CD4-positive, alpha-beta T cell (primary cell): Measurements from ENCODE around the gene CACNA2D2. TPM values are rescaled to one million over a fixed set of nuclear protein-coding genes. Genes with fewer than 3 reads are reported as not detected.

ENCODE experiments used
- ATAC-seq: fragments of 200-7000 bp; cut with Tn5 transposase; one replicate; pipeline ENCODE4 v1.10.0; 2022; ENCODE audit warnings: mild to moderate bottlenecking; ENCODE audit not compliant: poor library complexity
- CTCF ChIA-PET: fragments of 350-600 bp; sonication (Branson Sonifier 250); formaldehyde crosslinking; loops from one replicate; lab custom pipeline; 2021; ENCODE audit warnings: antibody characterized with exemption, inconsistent platforms; lab: Charles Lee
- POLR2A ChIA-PET: fragments of 350-600 bp; sonication (Branson Sonifier 250); formaldehyde crosslinking; loops from one replicate; lab custom pipeline; 2021; ENCODE audit warnings: antibody characterized with exemption, inconsistent platforms; lab: Charles Lee
- DNase-seq, 14 experiments: peaks; one replicate each; pipeline ENCODE4 v3.0.0-alpha.2; 2013 to 2020; ENCODE audit warnings: mixed read lengths in 2 of 14
- H3K27ac ChIP-seq, 2 donors: one replicate each; pipeline versions ENCODE4 v1.5.1 to v1.7.0; 2013; ENCODE audit warnings: low read length in 2 of 2, low read depth in 1 of 2, mild to moderate bottlenecking in 1 of 2
- H3K27me3 ChIP-seq, 2 experiments: 1 replicate in 1 of 2; 2 replicates in 1 of 2; pipeline versions ENCODE4 v1.6.1 to v1.7.0; 2013; ENCODE audit warnings: low read length in 2 of 2, control low read depth in 1 of 2, mild to moderate bottlenecking in 1 of 2, moderate library complexity in 1 of 2; ENCODE audit not compliant: insufficient read depth in 2 of 2, control insufficient read depth in 1 of 2
- H3K36me3 ChIP-seq: one replicate; pipeline ENCODE4 v1.6.1; 2013; ENCODE audit warnings: low read length, control low read depth; ENCODE audit not compliant: insufficient read depth
- H3K4me1 ChIP-seq: one replicate; pipeline ENCODE4 v1.6.1; 2013; ENCODE audit warnings: low read length, control low read depth; ENCODE audit not compliant: insufficient read depth
- H3K4me3 ChIP-seq: one replicate; pipeline ENCODE4 v1.5.1; 2013; ENCODE audit warnings: mild to moderate bottlenecking, low read length, moderate library complexity
- H3K9me3 ChIP-seq, 2 experiments: 1 replicate in 1 of 2; 2 replicates in 1 of 2; pipeline versions ENCODE4 v1.6.1 to v1.7.0; 2013; ENCODE audit warnings: low read length in 2 of 2, mild to moderate bottlenecking in 2 of 2, control low read depth in 1 of 2, moderate library complexity in 1 of 2; ENCODE audit not compliant: control insufficient read depth in 1 of 2, insufficient read depth in 1 of 2
- H3K27ac Mint-ChIP-seq: one replicate; pipeline ENCODE4 v1.8.0; 2020; ENCODE audit warnings: mixed read lengths
- H3K27me3 Mint-ChIP-seq: one replicate; pipeline ENCODE4 v1.8.0; 2021; ENCODE audit warnings: mixed read lengths
- H3K36me3 Mint-ChIP-seq: one replicate; pipeline ENCODE4 v1.8.0; 2021; ENCODE audit warnings: low read depth, mixed read lengths
- H3K4me1 Mint-ChIP-seq: one replicate; pipeline ENCODE4 v1.8.0; 2021; ENCODE audit warnings: low read depth, mixed read lengths
- H3K4me3 Mint-ChIP-seq: one replicate; pipeline ENCODE4 v1.8.0; 2020; ENCODE audit warnings: mild to moderate bottlenecking, mixed read lengths
- H3K9me3 Mint-ChIP-seq: one replicate; pipeline ENCODE4 v1.8.0; 2020; ENCODE audit warnings: mixed read lengths
- intact Hi-C, 2 experiments: fragments of 100-400 bp; cut with DNase I in 1 of 2; cut with micrococcal nuclease in 1 of 2; formaldehyde crosslinking; loops; one replicate each; pipeline versions ENCODE4 v1.15.1 to v1.9.0; 2023 to 2025; cut with DNase I, micrococcal nuclease
- total RNA-seq, 174 experiments: library from RNA in 2 of 174; stranded (reverse) in 2 of 174; gene quantifications; one replicate each; pipeline ENCODE4 v1.2.3 and lab custom pipeline; 2021 to 2026
- TF ChIP-seq, protein P1 (sequence below): fragments of 200-600 bp; IDR thresholded peaks from one replicate; pipeline ENCODE4 v1.8.0; 2022; ENCODE audit warnings: antibody characterized with exemption, mild to moderate bottlenecking

CACNA2D2 gene
- total RNA-seq, 2 experiments from 2014 or later = 2.5 to 3.8 TPM

DNA sequence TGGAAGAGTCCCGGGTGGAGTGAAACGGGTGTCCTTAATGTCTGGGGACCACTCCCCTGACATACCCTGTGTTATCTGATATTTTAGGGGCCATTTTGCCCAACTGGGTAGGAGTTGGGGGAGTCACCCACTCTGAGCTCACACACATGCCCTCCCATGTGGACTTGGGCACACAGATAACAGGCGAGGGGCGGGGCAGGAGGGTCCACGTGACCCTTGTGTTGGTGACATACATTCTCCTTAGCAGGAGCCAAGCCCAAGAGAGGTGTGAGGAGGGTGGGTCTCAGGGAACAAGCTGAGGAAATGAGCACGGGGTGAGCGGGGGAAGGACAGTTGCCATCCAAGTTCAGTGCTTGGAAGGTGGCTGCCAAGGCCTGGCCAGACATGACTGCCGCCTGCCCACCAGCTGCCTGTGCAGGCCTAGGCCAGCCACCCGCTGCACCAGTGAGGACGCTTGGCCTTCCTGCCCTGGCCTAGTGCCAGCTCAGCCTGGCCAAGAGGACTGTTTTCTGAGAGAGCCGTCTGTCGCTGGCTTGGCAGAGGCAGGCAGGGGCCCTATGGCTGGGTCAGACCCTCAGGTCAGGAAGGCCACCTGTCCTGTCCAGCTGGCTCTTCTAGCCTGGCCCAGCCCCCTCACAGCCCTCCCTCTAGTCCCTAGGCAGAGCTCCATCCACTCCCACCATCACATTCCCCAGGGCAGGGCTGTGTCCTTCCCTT, 112.8 kb downstream of the CACNA2D2 start:
- Mint-ChIP-seq H3K4me3 (no peak overlapping the region), H3K36me3 (no peaks in the 10 kb centered on the region), H3K4me1 (no peaks in the 10 kb centered on the region), H3K27ac (no peak overlapping the region), H3K9me3 (no peaks in the 10 kb centered on the region), H3K27me3 (no peaks in the 10 kb centered on the region)
- Histone ChIP-seq H3K9me3 (no peaks in the 10 kb centered on the region), H3K27ac (no peak overlapping the region), H3K27me3 (no peaks in the 10 kb centered on the region), H3K4me3 (no peak overlapping the region), H3K4me1 (no peaks in the 10 kb centered on the region), H3K36me3 (no peaks in the 10 kb centered on the region)
- TF ChIP-seq, protein P1, sequence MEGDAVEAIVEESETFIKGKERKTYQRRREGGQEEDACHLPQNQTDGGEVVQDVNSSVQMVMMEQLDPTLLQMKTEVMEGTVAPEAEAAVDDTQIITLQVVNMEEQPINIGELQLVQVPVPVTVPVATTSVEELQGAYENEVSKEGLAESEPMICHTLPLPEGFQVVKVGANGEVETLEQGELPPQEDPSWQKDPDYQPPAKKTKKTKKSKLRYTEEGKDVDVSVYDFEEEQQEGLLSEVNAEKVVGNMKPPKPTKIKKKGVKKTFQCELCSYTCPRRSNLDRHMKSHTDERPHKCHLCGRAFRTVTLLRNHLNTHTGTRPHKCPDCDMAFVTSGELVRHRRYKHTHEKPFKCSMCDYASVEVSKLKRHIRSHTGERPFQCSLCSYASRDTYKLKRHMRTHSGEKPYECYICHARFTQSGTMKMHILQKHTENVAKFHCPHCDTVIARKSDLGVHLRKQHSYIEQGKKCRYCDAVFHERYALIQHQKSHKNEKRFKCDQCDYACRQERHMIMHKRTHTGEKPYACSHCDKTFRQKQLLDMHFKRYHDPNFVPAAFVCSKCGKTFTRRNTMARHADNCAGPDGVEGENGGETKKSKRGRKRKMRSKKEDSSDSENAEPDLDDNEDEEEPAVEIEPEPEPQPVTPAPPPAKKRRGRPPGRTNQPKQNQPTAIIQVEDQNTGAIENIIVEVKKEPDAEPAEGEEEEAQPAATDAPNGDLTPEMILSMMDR = no peak
- intact Hi-C loops = loop anchor here in 1 of 2 experiments (10.0 kb wide), 1 partner anchor 226 kb away; no protein-coding TSS in a partner anchor
- ChIA-PET CTCF (no interaction called here), POLR2A (no interaction called here)
- DNase-seq (no peak), ATAC-seq (no peak)

DNA sequence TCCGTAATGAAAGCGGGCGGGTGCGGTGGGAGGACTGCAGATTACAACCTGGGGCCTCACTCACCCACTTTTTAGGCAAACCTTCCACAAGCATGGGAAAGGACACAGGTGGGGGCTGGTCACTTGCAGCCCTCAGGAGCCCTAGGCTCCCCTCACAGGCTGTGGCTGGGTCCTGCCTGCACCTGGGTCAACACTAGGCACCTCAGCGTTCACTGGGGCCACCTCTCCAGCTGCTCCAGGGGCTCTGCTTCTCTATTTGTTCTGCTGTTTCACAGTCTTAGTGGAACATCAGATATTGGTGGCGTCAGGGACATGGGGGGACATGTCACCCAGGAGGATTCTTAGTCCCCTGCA, 114.0 kb downstream of the CACNA2D2 start:
- Mint-ChIP-seq H3K9me3 (no peaks in the 10 kb centered on the region), H3K27me3 (no peaks in the 10 kb centered on the region), H3K36me3 (no peaks in the 10 kb centered on the region), H3K27ac (no peak overlapping the region), H3K4me1 (no peaks in the 10 kb centered on the region), H3K4me3 (no peak overlapping the region)
- ChIA-PET CTCF (no interaction called here), POLR2A (no interaction called here)
- Histone ChIP-seq H3K27me3 (no peaks in the 10 kb centered on the region), H3K9me3 (no peaks in the 10 kb centered on the region), H3K27ac (no peak overlapping the region), H3K36me3 (no peaks in the 10 kb centered on the region), H3K4me3 (no peak overlapping the region), H3K4me1 (no peaks in the 10 kb centered on the region)
- intact Hi-C loops = no loop called here
- TF ChIP-seq, protein P1 = no peak
- ATAC-seq (no peak), DNase-seq (no peak)

DNA sequence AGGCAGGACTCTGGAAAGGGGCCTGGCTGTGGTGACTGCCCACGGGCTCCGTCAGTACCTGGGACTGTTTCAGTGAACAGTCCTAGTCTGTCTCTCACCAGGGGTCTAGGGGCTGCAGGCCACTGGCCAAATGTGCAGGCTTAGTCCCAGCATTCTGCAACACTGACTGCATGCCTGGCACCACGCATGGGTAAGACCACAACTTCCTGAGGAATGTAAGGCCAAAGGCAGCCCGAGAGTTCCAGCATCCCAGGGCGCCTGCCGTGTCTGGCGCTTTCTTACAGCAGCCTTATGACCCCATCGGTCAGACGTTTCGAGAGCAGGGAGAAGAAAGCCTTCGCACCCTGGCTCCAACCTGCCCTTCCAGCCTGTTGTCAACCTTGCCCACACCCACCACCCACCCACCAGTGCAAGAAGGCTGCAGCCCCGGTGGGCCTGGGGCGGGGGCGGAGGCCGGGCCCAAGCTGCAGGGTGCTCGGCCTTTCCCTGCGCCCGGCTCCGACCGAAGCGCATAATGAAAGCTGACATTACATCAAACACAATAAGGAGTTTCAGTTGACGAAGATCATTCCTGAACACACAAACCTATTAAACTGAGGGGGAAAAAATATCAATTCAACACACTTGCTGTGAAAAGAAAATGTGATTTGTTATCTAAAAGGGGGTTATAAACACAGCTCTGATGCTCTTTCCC, 114.6 kb downstream of the CACNA2D2 start:
- no peak for DNase-seq
- Histone ChIP-seq H3K27me3 (no peaks in the 10 kb centered on the region), H3K4me3 (no peak overlapping the region), H3K9me3 (no peaks in the 10 kb centered on the region), H3K4me1 (no peaks in the 10 kb centered on the region), H3K36me3 (no peaks in the 10 kb centered on the region), H3K27ac (no peak overlapping the region)
- Mint-ChIP-seq H3K4me1 (no peaks in the 10 kb centered on the region), H3K9me3 (no peaks in the 10 kb centered on the region), H3K27ac (no peak overlapping the region), H3K36me3 (no peaks in the 10 kb centered on the region), H3K4me3 (no peak overlapping the region), H3K27me3 (no peaks in the 10 kb centered on the region)
- CTCF ChIA-PET = no interaction called here
- TF ChIP-seq, protein P1 = no peak
- no peak for ATAC-seq
- POLR2A ChIA-PET = no interaction called here
- intact Hi-C loops = no loop called here
